Loucy (cell line): ENCODE results near the gene FAM241B.

ENCODE experiments used
- CTCF ChIP-seq: fragments of 200-600 bp; sonication (generic); conservative IDR thresholded peaks from 2 replicates; pipeline ENCODE4 v1.5.1; 2014; ENCODE audit warnings: mild to moderate bottlenecking, antibody characterized with exemption, low read length
- EZH2phosphoT487 ChIP-seq: fragments of 200-600 bp; IDR thresholded peaks from 2 replicates; pipeline ENCODE4 v1.6.1; 2018; ENCODE audit warnings: antibody characterized with exemption, mild to moderate bottlenecking, moderate library complexity, borderline replicate concordance

DNA sequence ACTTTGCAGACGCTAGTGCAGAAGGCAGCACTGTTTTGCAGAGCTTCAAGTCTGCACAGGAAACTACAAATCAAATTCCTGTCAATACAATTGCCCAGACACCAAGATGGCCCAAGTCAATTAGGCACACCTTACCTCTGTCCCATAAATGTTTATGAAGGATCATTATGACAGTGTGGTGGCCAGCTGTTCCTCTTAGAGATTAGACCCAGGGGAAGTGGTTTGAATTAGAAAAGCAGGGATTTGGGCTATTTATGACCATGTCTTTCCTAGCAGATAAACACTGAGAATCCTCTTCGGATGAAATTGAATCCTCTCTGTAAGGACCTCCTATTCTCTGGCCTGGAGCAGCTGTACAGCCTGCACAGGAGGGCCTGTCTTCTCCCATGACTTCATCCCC, 46.9 kb upstream of the FAM241B start:
- TF ChIP-seq CTCF = no peak
- no peak for TF ChIP-seq EZH2phosphoT487
